HUES6 (cell line): ENCODE data around the gene AP2B1.
A peak's percentile ranks its signal among the peaks of the same experiment; 100 is the strongest.
"Not testable (repeated sequence)": the region's sequence is repeated elsewhere in the genome, so short reads cannot be mapped to it uniquely, and the experiment has no call there.

ENCODE experiments used
- H3K27ac ChIP-seq: 2 replicates; pipeline ENCODE4 v1.7.0; 2013; ENCODE audit warnings: low read depth, mild to moderate bottlenecking, low read length, inconsistent platforms
- H3K27me3 ChIP-seq: 2 replicates; pipeline ENCODE4 v1.6.1; 2013; ENCODE audit warnings: low read length; ENCODE audit not compliant: control insufficient read depth, insufficient read depth
- H3K36me3 ChIP-seq: 2 replicates; pipeline ENCODE4 v1.6.1; 2013; ENCODE audit warnings: low read length; ENCODE audit not compliant: control insufficient read depth, insufficient read depth
- H3K4me1 ChIP-seq: 2 replicates; pipeline ENCODE4 v1.6.1; 2013; ENCODE audit warnings: low read length; ENCODE audit not compliant: control insufficient read depth, insufficient read depth
- H3K4me3 ChIP-seq: 2 replicates; pipeline ENCODE4 v1.5.1; 2013; ENCODE audit warnings: low read depth, low read length
- H3K9ac ChIP-seq: one replicate; pipeline ENCODE4 v1.6.1; 2013; ENCODE audit warnings: mild to moderate bottlenecking, low read length
- H3K9me3 ChIP-seq: 2 replicates; pipeline ENCODE4 v1.6.1; 2013; ENCODE audit warnings: low read depth, low read length; ENCODE audit not compliant: control insufficient read depth, insufficient read depth

AP2B1 gene

GRCh38 chr17:35698800-35699199, 111.7 kb downstream of the AP2B1 start:
- no peak overlapping the region for H3K9ac ChIP-seq
- no peaks in the 10 kb centered on the region for H3K27me3 ChIP-seq
- H3K4me1 ChIP-seq: peaks cover 23% of the 10 kb centered on the region
- no peaks in the 10 kb centered on the region for H3K9me3 ChIP-seq
- peaks cover 36% of the 10 kb centered on the region for H3K36me3 ChIP-seq
- no peak overlapping the region for H3K27ac ChIP-seq
- no peak overlapping the region for H3K4me3 ChIP-seq

GRCh38 chr17:35700150-35700549, 113.0 kb downstream of the AP2B1 start:
- Histone ChIP-seq H3K4me3 (no peak overlapping the region), H3K4me1 (peaks cover 18% of the 10 kb centered on the region), H3K9me3 (no peaks in the 10 kb centered on the region), H3K27me3 (no peaks in the 10 kb centered on the region), H3K27ac (no peak overlapping the region), H3K36me3 (peaks cover 24% of the 10 kb centered on the region), H3K9ac (no peak overlapping the region)

GRCh38 chr17:35701491-35701890, 114.4 kb downstream of the AP2B1 start:
- Histone ChIP-seq H3K27me3 (no peaks in the 10 kb centered on the region), H3K36me3 (peaks cover 15% of the 10 kb centered on the region), H3K4me1 (peaks cover 6% of the 10 kb centered on the region; the same call in 1 of the 2 replicates), H3K27ac (no peak overlapping the region), H3K9me3 (no peaks in the 10 kb centered on the region), H3K4me3 (no peak overlapping the region), H3K9ac (no peak overlapping the region)

GRCh38 chr17:35703308-35703707, 116.2 kb downstream of the AP2B1 start:
- H3K9me3 ChIP-seq, H3K4me3 ChIP-seq, H3K4me1 ChIP-seq, H3K27me3 ChIP-seq, H3K9ac ChIP-seq, H3K27ac ChIP-seq: not testable (repeated sequence)
- H3K36me3 ChIP-seq: peaks cover 12% of the 10 kb centered on the region

- Histone ChIP-seq H3K9me3 (no peaks in the 10 kb centered on the region), H3K27ac (no peak overlapping the region), H3K27me3 (no peaks in the 10 kb centered on the region), H3K9ac (no peak overlapping the region), H3K4me3 (no peak overlapping the region), H3K36me3 (peaks cover 24% of the 10 kb centered on the region), H3K4me1 (no peaks in the 10 kb centered on the region)
Observed at GRCh38 chr17:35705230-35705629, 118.1 kb downstream of the AP2B1 start.

GRCh38 chr17:35705705-35706104, 118.6 kb downstream of the AP2B1 start:
- Histone ChIP-seq H3K9me3 (no peaks in the 10 kb centered on the region), H3K4me3 (no peak overlapping the region), H3K27ac (no peak overlapping the region), H3K9ac (no peak overlapping the region), H3K4me1 (no peaks in the 10 kb centered on the region), H3K27me3 (no peaks in the 10 kb centered on the region), H3K36me3 (peaks cover 24% of the 10 kb centered on the region)

- Histone ChIP-seq H3K9me3 (no peaks in the 10 kb centered on the region), H3K4me3 (no peak overlapping the region), H3K36me3 (peaks cover 42% of the 10 kb centered on the region), H3K27me3 (no peaks in the 10 kb centered on the region), H3K4me1 (no peaks in the 10 kb centered on the region), H3K9ac (no peak overlapping the region), H3K27ac (no peak overlapping the region)
Observed at GRCh38 chr17:35708149-35708548, 121.0 kb downstream of the AP2B1 start.

GRCh38 chr17:35708951-35709350, 121.8 kb downstream of the AP2B1 start:
- H3K4me1 ChIP-seq: peaks cover 4% of the 10 kb centered on the region; the same call in 1 of the 2 replicates
- no peak overlapping the region for H3K27ac ChIP-seq
- no peaks in the 10 kb centered on the region for H3K27me3 ChIP-seq
- no peak overlapping the region for H3K4me3 ChIP-seq
- H3K36me3 ChIP-seq: peaks cover 44% of the 10 kb centered on the region
- no peak overlapping the region for H3K9ac ChIP-seq
- no peaks in the 10 kb centered on the region for H3K9me3 ChIP-seq

- Histone ChIP-seq H3K4me1 (peaks cover 4% of the 10 kb centered on the region; the same call in 1 of the 2 replicates), H3K27me3 (no peaks in the 10 kb centered on the region), H3K36me3 (peaks cover 47% of the 10 kb centered on the region), H3K9me3 (no peaks in the 10 kb centered on the region), H3K4me3 (no peak overlapping the region), H3K27ac (no peak overlapping the region), H3K9ac (no peak overlapping the region)
Observed at GRCh38 chr17:35709874-35710273, 122.8 kb downstream of the AP2B1 start.

GRCh38 chr17:35710950-35711349, 123.8 kb downstream of the AP2B1 start:
- Histone ChIP-seq H3K27me3 (no peaks in the 10 kb centered on the region), H3K36me3 (peaks cover 56% of the 10 kb centered on the region), H3K4me1 (peaks cover 4% of the 10 kb centered on the region; the same call in 1 of the 2 replicates), H3K4me3 (no peak overlapping the region), H3K27ac (no peak overlapping the region), H3K9ac (no peak overlapping the region), H3K9me3 (no peaks in the 10 kb centered on the region)

- Histone ChIP-seq H3K27ac (no peak overlapping the region; the same call in 1 of the 2 replicates), H3K4me1 (peaks cover 4% of the 10 kb centered on the region; the same call in 1 of the 2 replicates), H3K9me3 (no peaks in the 10 kb centered on the region), H3K27me3 (no peaks in the 10 kb centered on the region), H3K36me3 (peaks cover 71% of the 10 kb centered on the region), H3K4me3 (no peak overlapping the region), H3K9ac (peak overlapping the region; percentile 41)
Observed at GRCh38 chr17:35713069-35713728, 126.1 kb downstream of the AP2B1 start.
